CD4-positive, alpha-beta T cell treated with Interleukin-1 beta for 1 hour (primary cell): ENCODE measurements around the gene SYNDIG1.

ENCODE experiments used
- DNase-seq, 2 donors: peaks; one replicate each; pipeline ENCODE4 v3.0.0-alpha.2; 2020 to 2022

The SYNDIG1 gene

GRCh38 chr20:24469116-24469893 lies at the start of gene SYNDIG1:
TSS of gene SYNDIG1 (plus strand) at chr20:24469629. CDS start at chr20:24543098, 73,469 bp downstream.
- DNase-seq, result no peak

GRCh38 chr20:24419786-24420185 lies 49.6 kb upstream of the SYNDIG1 start:
- no peak for DNase-seq

GRCh38 chr20:24420567-24420966 lies 48.9 kb upstream of the SYNDIG1 start:
- no peak for DNase-seq

GRCh38 chr20:24421071-24421470 lies 48.4 kb upstream of the SYNDIG1 start:
- no peak for DNase-seq

- no peak for DNase-seq
Measured at GRCh38 chr20:24422091-24422760, 47.2 kb upstream of the SYNDIG1 start.

GRCh38 chr20:24423390-24424313 lies 45.8 kb upstream of the SYNDIG1 start:
- DNase-seq, result no peak

- no peak for DNase-seq
Measured at GRCh38 chr20:24425523-24426135, 43.8 kb upstream of the SYNDIG1 start.

- DNase-seq, result no peak
Measured at GRCh38 chr20:24431279-24432045, 38.0 kb upstream of the SYNDIG1 start.

- DNase-seq, result no peak
Measured at GRCh38 chr20:24432046-24432442, 37.4 kb upstream of the SYNDIG1 start.

GRCh38 chr20:24436160-24436559 lies 33.3 kb upstream of the SYNDIG1 start:
- DNase-seq, result no peak

- no peak for DNase-seq
Measured at GRCh38 chr20:24437196-24438082, 32.0 kb upstream of the SYNDIG1 start.

- no peak for DNase-seq
Measured at GRCh38 chr20:24438331-24438730, 31.1 kb upstream of the SYNDIG1 start.

- no peak for DNase-seq
Measured at GRCh38 chr20:24439737-24440387, 29.6 kb upstream of the SYNDIG1 start.

- DNase-seq, result no peak
Measured at GRCh38 chr20:24441661-24442060, 27.8 kb upstream of the SYNDIG1 start.

- no peak for DNase-seq
Measured at GRCh38 chr20:24442909-24443308, 26.5 kb upstream of the SYNDIG1 start.

- DNase-seq, result no peak
Measured at GRCh38 chr20:24443436-24443835, 26.0 kb upstream of the SYNDIG1 start.

- DNase-seq, result no peak
Measured at GRCh38 chr20:24444526-24445190, 24.8 kb upstream of the SYNDIG1 start.

GRCh38 chr20:24445510-24446170 lies 23.8 kb upstream of the SYNDIG1 start:
- no peak for DNase-seq

- no peak for DNase-seq
Measured at GRCh38 chr20:24446811-24447210, 22.6 kb upstream of the SYNDIG1 start.
